T-helper 1 cell treated with Interleukin-12 subunit alpha and Interleukin-12 subunit beta and Interleukin-4 antibody, amounts not matched to agents 30 ng/mL and 1 ng/mL, for 36 hours (primary cell): ENCODE measurements around the gene PHF21B. TPM values are rescaled to one million over a fixed set of nuclear protein-coding genes. Genes with fewer than 3 reads are reported as not detected.
"Not testable (repeated sequence)": the region's sequence is repeated elsewhere in the genome, so short reads cannot be mapped to it uniquely, and the experiment has no call there.

Experiments used
- intact Hi-C: fragments of 100-400 bp; cut with micrococcal nuclease; formaldehyde crosslinking; loops from one replicate; pipeline ENCODE4 v1.15.1; 2024
- total RNA-seq: library from RNA; stranded (reverse); gene quantifications from 2 replicates; pipeline ENCODE4 v1.2.3, GENCODE V29; 2022

PHF21B gene
- total RNA-seq, 1 donor from 2014 or later = 0.51 TPM

GRCh38 chr22:44881624-44882023 lies 128.2 kb downstream of the PHF21B start:
- intact Hi-C loops = no loop called here

- intact Hi-C loops = no loop called here
Observed at GRCh38 chr22:44880610-44881290, 129.1 kb downstream of the PHF21B start.

- intact Hi-C loops = no loop called here
Observed at GRCh38 chr22:44879301-44879680, 130.5 kb downstream of the PHF21B start.

DNA sequence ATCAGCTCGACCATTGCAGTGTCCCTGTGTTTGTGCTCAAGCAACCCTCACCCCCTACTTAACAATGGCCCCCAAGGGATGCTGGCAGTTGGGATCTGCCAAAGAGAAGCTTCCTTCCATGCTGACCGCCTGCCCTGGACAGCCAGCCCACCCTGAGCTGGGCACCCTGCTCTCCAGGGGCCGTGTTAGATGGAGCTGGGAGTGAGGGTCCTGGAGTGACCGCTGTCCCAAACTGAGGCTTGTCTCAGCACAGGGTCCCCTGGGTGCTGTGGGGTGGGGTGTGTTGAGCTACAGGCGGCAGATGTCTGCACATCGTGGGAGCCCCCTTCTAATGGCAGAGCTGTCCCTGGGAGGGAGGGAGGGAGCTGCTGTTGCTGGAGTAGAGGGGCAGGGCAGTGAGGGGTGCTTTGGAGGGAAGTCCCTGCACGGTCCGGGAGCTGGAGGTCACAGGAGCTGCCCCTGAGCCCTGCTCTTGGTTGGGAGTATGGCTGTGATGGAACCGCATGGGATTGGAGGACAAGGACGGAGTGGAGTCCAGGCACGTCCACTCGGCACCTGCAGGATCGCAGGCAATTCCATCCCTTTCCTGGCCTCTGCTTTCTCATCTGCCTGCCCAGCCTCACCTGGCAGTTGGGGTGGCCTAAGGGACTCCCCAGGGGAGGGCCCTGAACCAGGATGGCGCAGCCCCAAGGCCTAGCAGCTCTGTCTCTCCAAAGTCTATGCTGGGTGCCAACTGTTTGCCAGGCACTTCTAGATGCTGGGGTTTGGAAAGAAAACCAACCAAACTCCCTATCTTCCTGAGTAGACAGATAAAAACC lies 131.1 kb downstream of the PHF21B start:
- intact Hi-C loops = no loop called here

- intact Hi-C loops = no loop called here
Observed at GRCh38 chr22:44876921-44877320, 132.9 kb downstream of the PHF21B start.

DNA sequence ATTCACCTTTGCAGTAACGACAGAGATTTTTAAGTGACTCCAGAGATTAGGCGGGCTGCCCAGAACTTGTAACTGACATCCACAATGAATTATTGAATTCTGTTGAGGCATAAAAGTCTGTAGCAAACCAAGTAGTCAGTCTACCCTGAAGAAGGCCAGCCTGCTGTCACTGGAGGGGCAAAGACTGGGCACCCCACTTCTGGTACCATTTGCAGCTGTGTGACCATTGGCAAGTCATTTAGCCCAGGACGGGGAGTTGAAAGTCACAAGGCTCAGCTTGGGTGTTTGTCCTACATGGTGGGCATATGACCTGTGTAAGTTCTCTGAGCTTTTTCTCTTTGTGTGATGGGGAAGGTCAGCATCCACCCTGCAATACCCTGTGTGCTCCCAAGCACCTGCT lies 138.0 kb downstream of the PHF21B start:
- intact Hi-C loops = no loop called here

GRCh38 chr22:44870021-44870420 lies 139.8 kb downstream of the PHF21B start:
- intact Hi-C loops = no loop called here

- intact Hi-C loops = no loop called here
Observed at GRCh38 chr22:44869196-44869595, 140.6 kb downstream of the PHF21B start.

DNA sequence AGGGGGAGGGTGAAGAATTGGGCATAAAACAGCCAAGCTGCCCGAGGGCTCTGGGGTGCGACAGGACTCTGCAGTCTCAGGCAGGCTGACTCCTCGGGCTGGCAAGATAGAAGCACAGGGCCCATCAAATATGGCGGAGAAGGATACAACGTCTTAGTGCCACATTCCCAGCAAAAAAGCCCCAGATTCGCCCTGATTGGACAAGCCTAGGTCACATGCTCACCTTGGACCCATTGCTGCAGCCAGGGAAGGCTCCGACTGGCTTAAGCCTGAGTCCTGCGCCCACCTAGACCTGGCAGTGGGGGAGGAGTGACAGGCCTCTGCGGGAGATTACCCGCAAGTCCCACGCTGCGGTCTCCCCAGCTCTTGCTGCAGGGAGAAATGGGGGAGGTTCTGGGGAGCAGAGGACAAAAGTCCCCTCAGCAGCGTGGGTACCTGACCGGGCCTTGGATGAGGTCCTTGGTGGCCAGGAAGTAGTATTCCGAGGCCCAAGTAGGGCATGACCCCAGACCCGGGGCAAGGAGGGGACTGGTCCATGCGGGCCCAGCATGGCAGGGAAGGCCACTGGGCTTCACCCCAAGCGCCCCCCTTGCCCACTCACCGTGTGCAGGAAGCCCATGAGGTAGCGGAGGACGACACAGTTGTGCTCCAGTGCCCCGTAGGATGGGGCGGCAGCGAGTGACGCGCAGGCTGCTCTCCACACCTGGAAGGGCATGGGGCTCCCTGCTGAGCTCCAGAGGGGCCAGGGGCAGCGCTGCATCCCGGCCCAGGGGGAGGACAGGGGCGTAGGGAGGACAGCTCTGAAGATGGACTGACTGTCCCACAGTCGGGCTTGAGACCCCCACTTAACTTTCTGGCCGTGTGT lies 144.4 kb downstream of the PHF21B start:
- intact Hi-C loops = no loop called here

DNA sequence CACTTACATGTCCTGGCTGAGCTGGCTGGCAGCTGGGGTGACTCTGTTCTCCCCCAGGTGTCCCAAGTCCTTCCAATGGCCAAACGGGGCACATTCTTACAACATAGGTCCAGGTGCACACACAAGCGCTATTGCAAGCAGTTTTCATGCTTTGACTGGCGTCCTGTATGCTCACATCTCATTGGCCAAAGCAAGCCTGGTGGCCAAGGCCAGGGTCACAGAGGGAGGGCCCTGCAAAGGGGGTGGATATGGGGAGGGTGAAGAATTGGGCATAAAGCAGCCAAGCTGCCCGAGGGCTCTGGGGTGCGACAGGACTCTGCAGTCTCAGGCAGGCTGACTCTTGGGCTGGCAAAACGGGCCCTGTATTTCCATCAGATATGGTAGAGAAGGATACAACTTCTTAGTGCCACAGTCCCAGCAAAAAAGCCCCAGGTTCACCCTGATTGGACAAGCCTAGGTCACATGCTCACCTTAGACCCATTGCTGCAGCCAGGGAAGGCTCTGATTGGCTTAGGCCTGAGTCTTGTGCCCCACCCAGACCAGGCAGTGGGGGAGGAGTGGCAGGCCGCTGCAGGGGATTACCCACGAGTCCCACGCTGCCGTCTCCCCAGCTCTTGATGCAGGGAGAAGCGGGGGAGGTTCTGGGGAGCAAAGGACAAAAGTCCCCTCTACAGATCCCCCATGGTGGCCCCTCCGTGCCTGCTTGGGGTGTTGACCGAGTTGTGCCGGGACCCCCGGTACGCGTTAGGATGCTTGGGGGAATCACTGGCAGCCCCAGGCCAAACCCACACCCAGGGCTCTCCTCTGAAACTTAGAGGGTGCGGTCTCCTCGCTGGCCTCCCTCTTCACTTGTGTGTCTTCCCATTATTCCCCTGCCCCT lies 146.6 kb downstream of the PHF21B start:
- intact Hi-C loops = no loop called here

DNA sequence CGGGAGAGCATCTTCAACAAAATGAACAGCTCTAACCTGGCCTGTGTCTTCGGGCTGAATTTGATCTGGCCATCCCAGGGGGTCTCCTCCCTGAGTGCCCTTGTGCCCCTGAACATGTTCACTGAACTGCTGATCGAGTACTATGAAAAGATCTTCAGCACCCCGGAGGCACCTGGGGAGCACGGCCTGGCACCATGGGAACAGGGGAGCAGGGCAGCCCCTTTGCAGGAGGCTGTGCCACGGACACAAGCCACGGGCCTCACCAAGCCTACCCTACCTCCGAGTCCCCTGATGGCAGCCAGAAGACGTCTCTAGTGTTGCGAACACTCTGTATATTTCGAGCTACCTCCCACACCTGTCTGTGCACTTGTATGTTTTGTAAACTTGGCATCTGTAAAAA lies 147.5 kb downstream of the PHF21B start:
- intact Hi-C loops = no loop called here

GRCh38 chr22:44861245-44861644 lies 148.6 kb downstream of the PHF21B start:
- intact Hi-C loops = no loop called here

- intact Hi-C loops = no loop called here
Observed at GRCh38 chr22:44860311-44860710, 149.5 kb downstream of the PHF21B start.

DNA sequence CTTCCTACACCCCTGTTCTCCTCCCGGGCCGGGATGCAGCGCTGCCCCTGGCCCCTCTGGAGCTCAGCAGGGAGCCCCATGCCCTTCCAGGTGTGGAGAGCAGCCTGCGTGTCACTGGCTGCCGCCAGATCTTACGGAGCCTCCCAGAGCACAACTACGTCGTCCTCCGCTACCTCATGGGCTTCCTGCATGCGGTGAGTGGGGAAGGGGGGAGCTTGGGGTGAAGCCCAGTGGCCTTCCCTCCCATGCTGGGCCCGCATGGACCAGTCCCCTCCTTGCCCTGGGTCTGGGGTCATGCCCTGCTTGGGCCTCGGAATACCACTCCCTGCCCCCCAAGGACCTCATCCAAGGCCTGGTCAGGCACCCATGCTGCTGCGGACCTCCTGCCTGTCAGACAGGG lies 150.2 kb downstream of the PHF21B start:
- intact Hi-C loops = no loop called here

- intact Hi-C loops = not testable (repeated sequence)
Observed at GRCh38 chr22:44858819-44859218, 151.0 kb downstream of the PHF21B start.

GRCh38 chr22:44855855-44856254 lies 153.9 kb downstream of the PHF21B start:
- intact Hi-C loops = no loop called here

DNA sequence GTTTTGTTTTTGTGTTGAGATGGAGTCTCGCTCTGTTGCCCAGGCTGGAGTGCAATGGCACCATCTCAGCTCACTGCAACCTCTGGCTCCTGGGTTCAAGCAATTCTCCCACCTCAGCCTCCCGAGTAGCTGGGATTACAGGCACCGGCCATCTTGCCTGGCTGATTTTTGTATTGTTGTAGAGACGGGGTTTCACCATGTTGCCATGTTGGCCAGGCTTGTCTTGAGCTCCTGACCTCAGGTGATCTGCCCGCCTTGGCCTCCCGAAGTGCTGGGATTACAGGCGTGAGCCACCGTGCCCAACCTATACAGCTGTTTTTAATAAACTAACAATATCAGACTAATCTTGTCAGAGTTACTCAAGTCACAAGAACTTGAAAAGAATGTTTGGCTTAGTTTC lies 155.2 kb downstream of the PHF21B start:
- intact Hi-C loops = not testable (repeated sequence)

DNA sequence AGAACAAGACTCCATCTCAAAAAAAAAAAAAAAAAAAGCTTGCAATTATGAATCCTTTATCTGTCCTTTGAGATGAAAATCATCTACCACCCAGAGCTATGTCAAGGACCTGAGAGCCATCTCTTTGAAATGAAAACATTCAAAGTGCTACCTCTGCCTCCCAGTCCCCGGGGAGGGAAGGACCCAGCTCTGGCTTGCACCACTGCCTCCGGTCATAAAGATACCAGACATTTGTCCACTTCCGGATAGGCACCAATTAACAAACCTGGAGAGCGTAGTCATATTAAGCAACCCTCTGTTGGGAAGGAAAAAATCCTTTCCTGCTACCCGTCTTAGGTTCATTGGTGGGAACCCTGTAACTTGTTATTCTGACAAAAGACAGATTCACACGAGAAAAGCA lies 158.9 kb downstream of the PHF21B start:
- intact Hi-C loops = no loop called here

DNA sequence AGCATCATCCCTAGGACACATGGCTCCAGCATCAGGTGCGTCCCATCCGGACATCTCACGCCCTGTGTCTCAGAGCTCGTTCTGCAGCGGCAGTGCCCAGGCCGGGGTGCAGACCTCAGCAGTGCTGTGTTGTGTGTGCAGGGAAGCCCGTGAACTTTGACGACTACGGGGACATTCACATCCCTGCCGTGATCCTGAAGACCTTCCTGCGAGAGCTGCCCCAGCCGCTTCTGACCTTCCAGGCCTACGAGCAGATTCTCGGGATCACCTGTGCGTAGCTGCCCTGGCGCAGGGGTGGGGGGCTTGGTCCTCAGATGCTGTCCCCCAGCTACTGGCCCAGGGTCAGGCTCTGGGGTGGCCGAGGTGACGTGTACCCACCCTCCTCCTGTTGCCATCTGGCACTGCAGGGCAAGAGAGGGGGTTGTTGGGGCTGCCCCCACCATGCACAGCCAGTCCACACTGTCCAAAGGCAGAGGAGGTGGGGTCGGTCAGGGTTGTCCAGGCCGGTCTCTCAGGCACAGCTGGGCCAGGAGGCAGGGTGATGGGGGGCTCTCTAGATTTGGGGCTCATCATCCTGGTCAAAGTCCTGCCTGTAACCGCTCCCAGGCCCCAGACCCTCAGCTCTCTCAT lies 160.9 kb downstream of the PHF21B start:
- intact Hi-C loops = no loop called here

- intact Hi-C loops = no loop called here
Observed at GRCh38 chr22:44848296-44848741, 161.5 kb downstream of the PHF21B start.
